ENCODE results near the gene ZNF709.
"Not testable (repeated sequence)": the region's sequence is repeated elsewhere in the genome, so short reads cannot be mapped to it uniquely, and the experiment has no call there.

The ZNF709 gene

DNA sequence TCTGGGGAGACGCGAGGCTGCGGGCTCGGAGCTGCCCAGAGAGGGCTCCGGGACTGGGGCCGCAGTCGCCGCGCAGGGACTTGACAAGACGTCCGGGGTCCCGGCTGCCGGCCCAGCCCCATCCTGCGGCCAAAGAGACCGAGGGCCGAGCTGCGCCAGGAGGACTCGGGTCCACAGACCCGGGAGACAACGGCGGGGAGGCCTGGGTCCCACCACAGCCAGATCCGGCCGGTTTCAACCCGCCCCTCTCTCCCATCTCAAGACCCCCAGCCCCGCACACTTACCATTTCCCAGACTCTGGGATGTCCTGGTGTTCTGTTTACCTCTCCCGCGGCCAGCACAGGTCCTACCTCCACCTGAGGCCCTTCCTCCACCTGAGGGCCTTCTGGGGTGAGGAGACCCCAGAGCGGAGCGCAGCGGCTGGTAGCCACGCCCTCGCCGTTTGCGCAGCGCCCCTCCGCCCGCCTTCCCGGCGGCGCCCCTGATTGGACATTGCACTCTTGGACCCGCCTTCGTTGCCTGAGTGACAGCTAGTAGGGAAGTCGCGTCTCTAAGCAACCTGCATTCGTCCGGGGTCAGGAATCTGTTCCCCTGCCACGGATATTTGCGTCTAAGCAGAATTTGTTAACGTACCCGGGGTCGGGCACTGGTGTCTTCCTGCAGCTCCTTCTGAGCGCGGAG lies at the start of gene ZNF709:
Gene ZNF709 (minus strand): TSS at position 446 of the 681 bp plus-strand sequence. CDS start 159 bp downstream, at position 287.
- DNase-seq (ENCODE audit: low read depth) = peak; percentile 83

DNA sequence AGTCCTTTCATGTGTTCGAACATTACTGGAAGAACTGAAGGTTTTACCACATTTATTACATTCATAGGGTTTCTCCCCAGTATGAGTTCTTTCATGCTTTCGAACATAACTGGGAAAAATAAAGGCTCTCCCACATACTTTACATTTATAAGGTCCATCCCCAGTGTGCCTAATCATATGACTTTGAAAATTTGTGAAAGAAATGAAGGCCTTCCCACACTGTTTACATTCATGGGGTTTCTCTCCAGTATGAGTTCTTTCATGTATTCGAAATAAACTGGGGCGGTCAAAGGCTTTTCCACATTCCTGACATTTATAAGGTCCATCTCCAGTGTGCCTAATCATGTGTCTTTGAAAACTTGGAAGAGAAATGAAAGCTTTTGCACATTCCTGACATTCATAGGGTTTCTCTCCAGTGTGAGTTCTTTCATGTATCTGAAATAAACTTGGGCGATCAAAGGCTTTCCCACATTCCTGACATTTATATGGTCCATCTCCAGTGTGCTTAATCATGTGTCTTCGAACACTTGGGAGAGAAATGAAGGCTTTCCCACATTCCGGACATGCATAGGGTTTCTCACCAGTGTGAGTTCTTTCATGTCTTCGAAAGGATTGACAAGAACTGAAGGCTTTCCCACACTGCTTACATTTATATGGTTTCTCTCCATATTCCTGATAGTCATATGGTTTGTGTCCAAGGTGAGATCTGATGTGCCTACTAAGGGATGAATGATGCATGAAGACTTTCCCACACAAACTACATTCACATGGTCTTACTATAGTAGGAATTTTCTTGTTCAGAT lies 42.6 kb upstream of the ZNF709 start:
- no peak for DNase-seq (ENCODE audit: low read depth)

DNA sequence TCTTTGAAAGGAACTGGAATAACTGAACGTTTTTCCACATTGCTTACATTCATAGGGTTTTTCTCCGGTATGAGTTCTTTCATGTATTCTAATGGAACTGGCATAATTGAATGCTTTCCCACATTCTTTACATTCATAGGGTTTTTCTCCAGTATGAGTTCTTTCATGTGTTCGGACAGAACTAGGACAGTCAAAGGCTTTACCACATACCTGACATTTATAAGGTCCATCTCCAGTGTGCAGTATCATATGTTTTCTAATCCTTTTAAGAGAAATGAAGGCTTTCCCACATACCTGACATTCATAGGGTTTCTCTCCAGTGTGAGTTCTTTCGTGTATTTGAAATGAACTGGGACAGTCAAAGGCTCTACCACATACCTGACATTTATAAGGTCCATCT lies 41.9 kb upstream of the ZNF709 start:
- no peak for DNase-seq (ENCODE audit: low read depth)

DNA sequence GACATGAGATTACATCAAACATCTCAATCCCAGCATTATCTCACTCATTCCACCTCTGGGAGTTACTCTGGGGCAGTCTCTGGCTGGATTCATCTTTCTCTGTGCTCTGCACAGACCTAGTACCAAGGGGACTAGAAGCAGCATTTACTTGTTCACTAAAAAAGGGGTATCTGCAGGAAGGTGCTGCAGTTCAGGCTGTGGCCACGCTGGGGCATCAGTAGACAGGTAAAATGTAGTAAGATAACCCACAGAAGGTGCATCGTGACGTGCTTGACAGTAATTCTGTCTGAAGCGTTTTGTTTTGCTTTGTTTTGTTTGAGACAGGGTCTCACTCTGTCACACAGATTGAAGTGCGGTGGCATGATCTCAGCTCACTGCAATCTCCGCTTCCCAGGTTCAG lies 37.4 kb upstream of the ZNF709 start:
- DNase-seq (ENCODE audit: low read depth) = no peak

DNA sequence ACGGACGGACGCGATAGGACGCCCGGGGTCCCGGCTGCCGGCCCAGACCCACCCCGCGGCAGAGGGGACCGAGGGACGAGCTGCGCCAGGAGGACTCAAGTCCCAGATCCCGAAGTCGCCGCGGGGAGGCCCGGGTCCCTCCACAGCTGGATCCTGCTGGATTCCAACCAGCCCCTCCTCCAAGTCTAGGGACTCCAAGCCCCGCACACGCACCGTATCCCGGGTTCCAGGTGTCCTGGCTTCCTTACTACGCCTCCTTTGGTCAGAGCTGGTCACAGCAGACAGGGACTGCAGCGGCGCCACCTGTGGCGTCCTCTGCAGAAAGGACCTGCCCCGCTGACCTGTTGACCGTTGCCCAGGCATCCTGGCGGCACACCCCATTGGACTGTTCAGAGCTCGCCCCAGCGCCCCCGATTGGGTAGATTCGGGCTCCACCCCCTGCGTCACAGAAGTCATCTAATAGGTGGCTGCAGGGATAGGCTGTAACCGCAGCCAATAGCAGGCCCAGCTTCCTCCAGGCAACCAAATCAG lies 29.0 kb upstream of the ZNF709 start:
- no peak for DNase-seq (ENCODE audit: low read depth)

DNA sequence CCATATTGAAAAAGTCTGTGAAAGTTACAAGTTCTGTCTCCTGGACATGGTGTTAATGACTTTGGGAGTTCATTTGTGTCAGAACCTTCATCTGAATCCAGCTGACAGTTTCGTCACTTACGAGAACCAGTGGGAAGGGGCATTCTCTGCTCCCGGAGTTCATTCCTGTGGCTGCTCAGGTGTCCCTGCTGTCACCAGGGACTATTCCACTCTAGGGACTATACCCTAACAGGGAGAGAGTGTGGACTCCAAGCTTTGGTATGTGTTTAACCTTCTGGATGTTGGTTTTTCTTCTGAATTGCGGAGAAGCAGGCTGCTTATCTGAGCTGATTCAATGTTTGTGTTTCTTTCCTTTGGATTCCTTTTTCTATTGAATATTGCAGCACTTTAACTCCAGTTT lies 12.4 kb upstream of the ZNF709 start:
- DNase-seq (ENCODE audit: low read depth) = no peak

DNA sequence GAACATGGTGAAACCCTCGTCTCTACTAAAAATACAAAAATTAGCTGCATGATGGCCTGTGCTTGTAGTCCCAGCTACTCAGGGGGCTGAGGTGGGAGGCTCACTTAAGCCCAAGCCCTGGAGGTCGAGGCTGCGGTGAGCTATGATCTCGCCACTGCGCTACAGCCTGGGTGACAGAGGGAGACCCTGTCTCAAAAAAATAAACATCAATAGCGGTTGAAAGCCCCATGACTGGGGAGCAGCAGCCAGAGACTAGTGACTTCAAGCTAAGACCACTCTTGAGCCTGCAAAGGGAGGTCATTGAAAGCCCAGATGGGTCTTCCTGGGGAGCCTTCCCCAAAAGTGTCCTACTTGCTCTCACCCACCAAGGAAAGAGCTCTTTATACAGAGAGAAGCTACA lies 11.9 kb upstream of the ZNF709 start:
- no peak for DNase-seq (ENCODE audit: low read depth)

DNA sequence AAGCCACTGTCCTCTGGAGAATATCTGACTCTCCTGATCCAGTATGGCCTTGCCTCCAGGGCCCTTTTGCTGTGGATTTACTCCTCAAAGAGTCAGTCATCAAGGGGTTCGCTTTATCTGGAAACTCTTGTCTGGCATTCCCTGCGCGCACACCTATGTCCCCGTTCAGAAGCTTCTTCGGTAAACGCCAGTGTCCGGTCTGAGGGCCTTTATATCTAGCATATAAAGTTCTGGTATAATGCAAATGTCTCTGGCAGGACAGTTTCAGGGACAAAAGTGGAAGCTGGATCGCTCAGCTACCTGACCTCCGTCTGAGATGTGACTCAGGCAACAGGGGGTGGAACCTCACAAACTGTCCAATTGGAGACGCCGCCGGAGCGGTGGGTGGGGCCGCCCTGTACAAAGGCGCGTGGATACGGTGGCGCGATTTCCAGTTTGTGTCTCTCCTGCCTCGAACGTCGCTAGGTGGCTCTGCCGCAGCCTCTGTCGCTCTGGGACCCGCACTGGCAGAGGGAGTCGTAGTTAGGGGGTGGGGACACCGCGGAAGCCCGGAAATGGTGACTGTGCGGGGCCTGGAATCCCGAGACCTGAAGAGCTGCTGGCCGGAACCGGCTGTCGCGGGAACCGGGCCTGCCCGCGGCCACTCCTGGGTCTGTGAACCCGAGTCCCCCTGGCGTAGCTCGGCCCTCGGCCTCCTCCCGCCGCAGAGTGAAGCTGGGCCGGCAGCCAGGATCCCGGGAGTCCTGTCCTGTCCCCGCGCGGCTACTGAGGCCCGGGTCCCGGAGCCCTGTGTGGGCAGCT lies 10.6 kb upstream of the ZNF709 start:
- DNase-seq (ENCODE audit: low read depth) = peak; percentile 83

DNA sequence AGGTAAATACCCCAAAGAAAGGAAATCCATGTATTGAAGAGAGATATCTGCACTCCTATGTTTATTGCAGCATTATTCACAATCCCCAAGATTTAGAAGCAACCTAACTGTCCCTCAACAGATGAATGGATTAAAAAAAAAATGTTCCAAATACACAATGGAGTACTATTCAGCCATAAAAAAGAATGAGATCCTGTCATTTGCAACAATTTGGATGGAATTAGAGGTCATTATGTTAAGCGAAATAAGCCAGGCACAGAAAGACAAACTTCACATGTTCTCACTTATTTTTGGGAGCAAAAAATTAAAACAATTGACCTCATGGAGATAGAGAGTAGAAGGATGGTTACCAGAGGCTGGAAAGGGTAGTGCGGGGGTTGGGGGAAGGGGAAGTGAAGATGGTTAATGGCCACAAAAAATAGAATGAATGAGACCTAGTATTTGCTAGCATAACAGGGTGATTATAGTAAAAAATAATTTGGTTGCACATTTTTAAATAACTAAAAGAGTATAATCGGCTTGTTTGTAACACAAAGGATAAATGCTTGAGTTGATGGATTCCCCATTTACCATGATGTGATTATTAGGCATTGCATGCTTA lies 9.7 kb upstream of the ZNF709 start:
- no peak for DNase-seq (ENCODE audit: low read depth)

DNA sequence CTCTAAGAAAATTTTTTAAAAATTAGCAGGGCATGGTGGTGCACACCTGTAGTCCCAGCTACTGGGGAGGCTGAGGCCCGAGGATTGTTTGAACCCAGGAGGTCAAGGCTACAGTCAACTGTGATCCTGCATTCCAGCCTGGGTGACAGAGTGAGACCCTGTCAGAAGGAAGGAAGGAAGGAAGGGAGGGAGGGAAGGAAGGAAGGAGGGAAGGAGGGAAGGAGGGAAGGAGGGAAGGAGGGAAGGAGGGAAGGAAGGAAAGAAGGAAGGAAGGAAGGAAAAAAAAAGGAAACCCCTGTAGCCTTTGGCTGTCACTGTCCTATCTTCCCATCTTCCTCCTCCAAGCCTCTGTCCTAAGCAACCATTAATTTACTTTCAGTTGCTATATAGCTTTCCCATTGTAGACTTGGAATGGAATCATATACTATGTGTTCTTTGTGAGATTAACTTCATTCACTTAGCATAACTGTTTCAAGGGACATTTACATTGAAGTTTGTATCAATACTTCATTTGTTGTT lies 1.7 kb upstream of the ZNF709 start:
- DNase-seq (ENCODE audit: low read depth) = not testable (repeated sequence)

DNA sequence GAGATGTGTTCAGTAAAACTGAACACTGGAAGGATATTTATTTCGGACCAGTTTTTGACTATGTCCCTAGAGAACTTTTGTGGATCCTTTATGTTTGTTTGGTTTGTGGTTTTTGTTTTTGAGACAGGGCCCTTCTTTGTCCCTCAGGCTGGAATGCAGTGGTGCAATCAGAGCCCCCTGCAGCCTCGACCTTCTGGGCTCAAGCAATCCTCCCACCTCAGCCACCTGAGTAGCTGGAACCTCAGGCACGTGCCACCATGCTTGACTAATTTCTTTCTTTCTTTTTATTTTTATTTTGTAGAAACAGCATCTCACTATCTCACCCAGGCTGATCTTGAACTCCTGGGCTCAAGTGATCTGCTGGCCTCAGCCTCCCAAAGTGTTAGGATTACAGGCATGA lies 955 bp upstream of the ZNF709 start:
- no peak for DNase-seq (ENCODE audit: low read depth)

DNA sequence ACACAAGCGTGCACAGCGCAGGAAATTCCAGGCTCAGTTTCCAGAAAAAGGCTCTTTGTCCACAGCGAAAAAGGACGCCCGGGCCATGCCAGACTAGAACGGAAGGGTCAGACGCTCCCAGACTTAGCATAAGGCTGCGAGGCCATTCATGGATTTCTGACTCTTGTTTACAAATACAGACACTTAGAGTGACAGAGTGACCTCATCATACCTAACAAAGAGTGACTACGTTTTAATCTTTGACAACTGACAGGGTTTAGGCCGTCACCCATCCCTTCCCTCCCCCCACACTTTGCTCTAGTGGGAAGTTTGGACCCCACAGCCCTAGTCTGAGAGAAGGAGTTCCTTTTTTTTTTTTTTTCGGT lies 418 bp upstream of the ZNF709 start:
- DNase-seq (ENCODE audit: low read depth) = no peak

DNA sequence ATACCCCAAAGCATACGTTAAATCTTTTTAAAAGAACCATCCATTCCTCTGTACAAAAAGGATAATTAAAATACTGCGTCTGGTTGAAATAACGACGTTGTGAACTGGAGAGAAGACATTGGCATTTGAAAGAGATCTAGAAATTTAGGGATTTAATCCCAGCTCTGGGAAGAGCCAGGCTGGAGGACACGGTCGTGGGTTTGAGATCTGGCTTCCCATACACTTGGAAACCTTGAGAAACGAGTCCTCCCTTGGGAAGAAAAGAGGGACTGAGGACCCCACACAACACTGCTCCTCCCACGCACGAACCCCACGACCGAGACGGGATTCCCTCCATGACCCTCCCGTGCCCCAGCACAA lies 625 bp downstream of the ZNF709 start:
- DNase-seq (ENCODE audit: low read depth) = no peak

DNA sequence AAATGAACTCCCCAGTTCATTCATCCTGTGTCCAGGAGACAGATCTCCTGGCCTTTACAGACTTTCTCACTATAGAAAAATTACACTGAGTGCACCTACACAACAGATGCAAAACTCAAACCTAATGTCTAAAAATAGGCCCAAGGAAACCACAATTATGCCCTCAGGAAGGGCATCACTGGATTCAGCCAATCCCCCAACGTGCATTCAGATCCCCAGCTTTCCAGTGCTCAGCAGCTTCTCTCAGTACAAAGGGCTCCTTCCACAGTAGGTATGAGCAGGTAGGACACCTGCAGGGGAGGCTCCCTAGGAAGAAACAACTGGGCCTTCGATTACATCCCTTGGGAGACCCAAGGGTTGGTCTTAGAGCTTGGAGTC lies 2.1 kb downstream of the ZNF709 start:
- DNase-seq (ENCODE audit: low read depth) = no peak

DNA sequence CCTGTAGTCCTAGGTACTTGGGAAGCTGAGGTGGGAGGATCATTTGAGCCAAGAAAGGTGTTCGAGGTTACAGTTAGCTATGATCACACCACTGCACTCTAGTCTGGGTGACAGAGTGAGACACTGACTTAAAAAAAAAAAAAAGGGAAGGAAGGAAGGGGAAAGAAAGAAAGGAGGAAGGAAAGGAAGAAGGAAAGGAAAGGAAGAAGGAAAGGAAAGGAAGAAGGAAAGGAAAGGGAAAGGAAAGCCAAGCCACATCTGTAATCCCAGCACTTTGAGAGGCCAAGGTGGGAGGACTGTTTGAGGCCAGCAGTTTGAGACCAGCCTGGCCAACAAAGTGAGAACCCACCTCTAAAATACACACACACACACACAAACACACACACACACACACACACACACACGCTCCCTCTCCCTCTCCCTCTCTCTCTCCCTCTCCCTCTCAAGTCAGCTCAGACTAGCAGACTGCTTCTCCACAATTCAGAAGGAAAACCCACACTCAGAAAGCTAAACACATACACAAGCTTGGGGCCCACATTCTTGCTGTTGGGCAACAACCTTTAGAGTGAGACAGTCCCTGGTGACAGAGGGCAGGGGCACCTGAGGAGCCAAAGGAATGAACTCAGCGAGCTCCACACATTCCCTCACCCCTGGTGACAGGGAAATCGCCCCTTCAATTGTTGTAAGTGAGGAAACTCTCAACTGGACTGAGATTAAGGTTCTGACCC lies 2.7 kb downstream of the ZNF709 start:
- DNase-seq (ENCODE audit: low read depth) = no peak

DNA sequence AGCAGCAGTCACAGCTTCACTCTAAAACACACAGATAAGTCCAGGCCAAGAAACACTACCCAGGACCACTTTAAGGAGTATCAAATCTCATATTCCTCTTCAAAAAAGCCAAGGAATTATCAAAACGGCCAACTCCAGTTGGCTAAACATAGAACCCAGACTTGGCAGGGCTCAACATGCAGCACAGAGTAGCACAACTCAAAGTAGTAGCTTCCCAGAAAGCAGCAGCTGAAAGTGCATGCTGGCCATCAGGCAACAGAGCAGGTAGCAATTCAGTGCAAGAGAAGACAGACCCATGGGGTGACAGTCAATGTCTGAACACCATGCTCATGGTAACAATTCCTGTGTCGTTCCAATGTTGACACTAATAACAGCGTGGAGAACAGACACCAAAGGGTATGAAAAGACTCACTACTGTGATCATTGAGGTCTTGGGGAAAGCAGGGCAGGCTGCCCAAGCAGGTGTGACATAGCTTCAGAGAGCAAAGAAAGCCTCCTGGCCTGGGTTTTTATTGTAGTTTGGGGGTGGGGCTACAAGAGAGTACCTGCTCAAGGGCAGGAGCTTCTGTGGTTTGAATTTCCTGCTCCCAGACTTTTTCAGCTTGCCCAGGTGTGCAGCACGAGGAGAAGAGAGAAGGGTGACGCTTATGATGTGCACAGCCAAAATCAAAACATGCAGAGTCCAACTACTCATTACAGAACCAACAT lies 6.2 kb downstream of the ZNF709 start:
- no peak for DNase-seq (ENCODE audit: low read depth)

DNA sequence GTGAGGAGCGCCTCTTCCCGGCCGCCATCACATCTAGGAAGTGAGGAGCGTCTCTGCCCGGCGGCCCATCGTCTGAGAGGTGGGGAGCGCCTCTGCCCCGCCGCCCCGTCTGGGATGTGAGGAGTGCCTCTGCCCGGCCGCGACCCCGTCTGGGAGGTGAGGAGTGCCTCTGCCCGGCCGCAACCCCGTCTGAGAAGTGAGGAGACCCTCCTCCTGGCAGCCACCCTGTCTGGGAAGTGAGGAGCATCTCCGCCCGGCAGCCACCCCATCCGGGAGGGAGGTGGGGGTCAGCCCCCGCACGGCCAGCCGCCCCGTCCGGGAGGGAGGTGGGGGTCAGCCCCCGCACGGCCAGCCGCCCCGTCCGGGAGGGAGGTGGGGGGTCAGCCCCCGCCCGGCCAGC lies 17.0 kb downstream of the ZNF709 start:
- not testable (repeated sequence) for DNase-seq (ENCODE audit: low read depth)

DNA sequence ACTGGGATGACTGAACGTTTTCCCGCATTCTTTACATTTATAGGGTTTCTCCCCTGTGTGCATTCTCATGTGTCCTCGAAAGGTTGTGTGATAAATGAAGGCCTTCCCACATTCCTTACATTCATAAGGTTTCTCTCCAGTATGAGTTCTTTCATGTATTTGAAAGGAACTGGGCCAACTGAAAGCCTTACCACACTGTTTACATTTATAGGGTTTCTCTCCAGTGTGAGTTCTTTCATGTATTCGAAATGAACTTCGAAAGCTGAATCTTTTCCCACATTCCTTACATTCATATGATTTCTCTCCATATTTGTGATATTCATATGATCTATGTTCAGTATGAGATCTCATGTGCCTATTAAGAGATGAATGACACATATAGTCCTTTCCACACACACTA lies 19.4 kb downstream of the ZNF709 start:
- no peak for DNase-seq (ENCODE audit: low read depth)

DNA sequence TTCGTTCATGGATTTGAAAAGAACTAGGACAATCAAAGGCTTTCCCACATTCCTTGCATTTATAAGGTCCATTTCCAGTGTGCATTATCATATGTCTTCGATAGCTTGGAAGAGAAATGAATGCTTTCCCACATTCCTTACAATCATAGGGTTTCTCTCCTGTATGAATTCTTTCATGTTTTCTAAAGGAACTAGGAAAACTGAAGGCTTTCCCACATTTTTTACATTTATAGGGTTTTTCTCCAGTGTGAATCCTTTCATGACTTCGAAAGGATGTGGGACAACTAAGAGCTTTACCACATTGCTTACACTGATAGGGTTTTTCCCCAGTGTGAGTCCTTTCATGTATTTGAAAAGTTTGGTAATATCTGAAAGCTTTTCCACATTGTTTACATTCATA lies 19.8 kb downstream of the ZNF709 start:
- DNase-seq (ENCODE audit: low read depth) = no peak

DNA sequence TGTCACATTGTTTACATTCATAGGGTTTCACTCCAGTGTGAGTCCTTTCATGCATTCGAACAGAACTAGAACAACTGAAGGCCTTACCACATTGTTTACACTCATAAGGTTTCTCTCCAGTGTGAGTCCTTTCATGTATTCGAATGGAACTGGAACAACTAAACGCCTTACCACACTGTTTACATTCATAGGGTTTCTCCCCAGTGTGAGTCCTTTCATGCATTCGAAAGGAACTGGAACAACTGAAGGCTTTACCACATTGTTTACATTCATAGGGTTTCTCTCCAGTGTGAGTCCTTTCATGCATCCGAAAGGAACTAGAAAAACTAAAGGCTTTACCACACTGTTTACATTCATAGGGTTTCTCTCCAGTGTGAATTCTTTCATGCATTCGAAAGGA lies 20.5 kb downstream of the ZNF709 start:
- not testable (repeated sequence) for DNase-seq (ENCODE audit: low read depth)

DNA sequence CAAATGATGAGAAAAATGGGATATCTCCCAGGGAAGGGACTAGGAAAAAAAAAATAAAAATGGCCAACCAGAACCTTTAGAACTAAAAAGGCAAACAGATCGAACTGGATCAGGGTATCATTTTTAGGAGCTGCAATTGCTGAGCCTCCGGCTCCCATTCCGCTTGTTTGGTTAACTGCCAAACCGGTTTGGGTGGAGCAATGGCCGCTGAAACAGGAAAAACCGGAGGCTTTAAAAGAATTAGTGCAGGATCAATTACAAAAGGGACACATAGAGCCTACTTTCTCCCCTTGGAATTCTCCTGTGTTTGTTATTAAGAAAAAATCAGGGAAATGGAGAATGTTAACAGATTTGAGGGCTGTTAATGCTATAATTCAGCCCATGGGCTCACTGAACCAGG lies 31.1 kb downstream of the ZNF709 start:
- no peak for DNase-seq (ENCODE audit: low read depth)
